Dendritic cell treated with granulocyte-macrophage colony-stimulating factor and Interleukin-4, amounts not matched to agents 40 ng/mL and 50 ng/mL, for 4 days (primary cell): ENCODE measurements around the gene PCNX2.

Source experiments
- H3K27ac Mint-ChIP-seq: one replicate; pipeline ENCODE4 v1.8.0; 2022; ENCODE audit warnings: mild to moderate bottlenecking, mixed read lengths
- H3K27me3 Mint-ChIP-seq: one replicate; pipeline ENCODE4 v1.8.0; 2022; ENCODE audit warnings: mild to moderate bottlenecking, mixed read lengths
- H3K36me3 Mint-ChIP-seq: one replicate; pipeline ENCODE4 v1.8.0; 2022; ENCODE audit warnings: low read depth, mixed read lengths
- H3K4me1 Mint-ChIP-seq: one replicate; pipeline ENCODE4 v1.8.0; 2022; ENCODE audit warnings: low read depth, mixed read lengths
- H3K4me3 Mint-ChIP-seq: one replicate; pipeline ENCODE4 v1.8.0; 2022; ENCODE audit warnings: mild to moderate bottlenecking, moderate library complexity, mixed read lengths
- H3K9me3 Mint-ChIP-seq: one replicate; pipeline ENCODE4 v1.8.0; 2022; ENCODE audit warnings: mixed read lengths
- intact Hi-C: fragments of 100-400 bp; cut with micrococcal nuclease; formaldehyde crosslinking; loops from one replicate; pipeline ENCODE4 v1.15.0; 2022

PCNX2 gene

GRCh38 chr1:233240829-233241682 lies 54.5 kb downstream of the PCNX2 start:
- H3K27me3 Mint-ChIP-seq, result no peaks in the 10 kb centered on the region
- H3K27ac Mint-ChIP-seq, result no peak overlapping the region
- H3K9me3 Mint-ChIP-seq, result no peaks in the 10 kb centered on the region
- intact Hi-C loops, result loop anchor here (1.0 to 10.0 kb wide), 2 partner anchors 606 to 1376 kb away; no protein-coding TSS in a partner anchor
- peaks cover 17% of the 10 kb centered on the region for H3K4me1 Mint-ChIP-seq
- H3K4me3 Mint-ChIP-seq, result peak overlapping the region; percentile 46
- no peaks in the 10 kb centered on the region for H3K36me3 Mint-ChIP-seq

GRCh38 chr1:233240371-233240770 lies 55.2 kb downstream of the PCNX2 start:
- no peaks in the 10 kb centered on the region for H3K27me3 Mint-ChIP-seq
- intact Hi-C loops, result loop anchor here (10.0 kb wide), 1 partner anchor 1376 kb away; no protein-coding TSS in a partner anchor
- peaks cover 17% of the 10 kb centered on the region for H3K4me1 Mint-ChIP-seq
- no peak overlapping the region for H3K4me3 Mint-ChIP-seq
- no peaks in the 10 kb centered on the region for H3K36me3 Mint-ChIP-seq
- no peaks in the 10 kb centered on the region for H3K9me3 Mint-ChIP-seq
- H3K27ac Mint-ChIP-seq, result no peak overlapping the region

DNA sequence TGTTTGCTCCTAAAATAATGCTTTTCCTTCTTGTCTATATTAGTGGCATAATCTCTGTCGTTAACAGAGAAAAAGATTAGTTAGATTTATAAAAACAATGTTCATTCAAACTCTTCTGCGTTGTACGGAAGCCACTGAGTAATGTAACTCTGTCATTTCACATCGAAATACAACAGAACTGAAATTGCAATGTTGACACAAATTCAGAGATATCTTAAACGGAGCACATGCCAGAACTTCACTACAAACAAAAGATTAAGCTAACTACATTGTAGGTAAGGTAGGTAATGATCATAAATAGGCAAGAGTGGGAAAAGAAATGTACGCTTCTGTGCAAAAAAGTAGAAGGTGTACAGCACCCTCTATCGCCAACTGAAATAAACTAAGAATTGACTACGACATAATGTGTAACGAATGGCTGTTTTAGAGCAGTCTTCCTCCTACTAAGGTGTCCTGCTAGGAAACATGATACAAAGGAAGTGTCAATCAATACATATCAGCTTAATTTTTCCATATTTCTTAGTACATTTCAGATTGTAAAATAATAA lies 56.6 kb downstream of the PCNX2 start:
- Mint-ChIP-seq H3K36me3 (no peaks in the 10 kb centered on the region), H3K4me3 (no peak overlapping the region), H3K27ac (no peak overlapping the region), H3K27me3 (no peaks in the 10 kb centered on the region), H3K4me1 (peaks cover 17% of the 10 kb centered on the region), H3K9me3 (no peaks in the 10 kb centered on the region)
- intact Hi-C loops, result no loop called here

GRCh38 chr1:233237647-233238046 lies 57.9 kb downstream of the PCNX2 start:
- Mint-ChIP-seq H3K4me1 (peaks cover 14% of the 10 kb centered on the region), H3K36me3 (no peaks in the 10 kb centered on the region), H3K4me3 (no peak overlapping the region), H3K27ac (no peak overlapping the region), H3K9me3 (no peaks in the 10 kb centered on the region), H3K27me3 (no peaks in the 10 kb centered on the region)
- intact Hi-C loops, result no loop called here

- Mint-ChIP-seq H3K9me3 (no peaks in the 10 kb centered on the region), H3K27me3 (no peaks in the 10 kb centered on the region), H3K4me3 (no peak overlapping the region), H3K36me3 (no peaks in the 10 kb centered on the region), H3K4me1 (no peaks in the 10 kb centered on the region), H3K27ac (no peak overlapping the region)
- intact Hi-C loops, result no loop called here
Measured at GRCh38 chr1:233233508-233234040, 62.0 kb downstream of the PCNX2 start.

- Mint-ChIP-seq H3K27me3 (no peaks in the 10 kb centered on the region), H3K4me3 (no peak overlapping the region), H3K36me3 (no peaks in the 10 kb centered on the region), H3K9me3 (no peaks in the 10 kb centered on the region), H3K27ac (no peak overlapping the region), H3K4me1 (no peaks in the 10 kb centered on the region)
- intact Hi-C loops, result no loop called here
Measured at GRCh38 chr1:233230011-233230410, 65.5 kb downstream of the PCNX2 start.

DNA sequence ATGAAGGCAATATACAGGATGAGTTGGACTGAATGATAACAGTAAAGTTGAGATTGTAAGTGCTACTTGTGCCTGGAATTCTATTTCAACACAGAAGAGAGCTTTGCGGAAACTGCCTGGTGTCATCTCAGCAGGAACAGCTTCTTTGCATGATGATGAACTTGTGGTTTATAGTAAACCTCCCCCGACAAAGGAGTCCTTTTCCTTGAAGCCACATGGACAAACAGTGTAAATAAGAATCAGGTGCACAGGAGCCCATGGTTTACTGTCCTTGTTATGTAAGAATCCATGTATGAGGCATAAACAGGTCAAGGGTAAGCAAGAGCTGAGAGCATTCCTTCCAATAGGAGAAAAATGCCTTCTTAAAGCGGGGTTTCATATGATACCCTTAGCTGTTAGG lies 66.2 kb downstream of the PCNX2 start:
- Mint-ChIP-seq H3K36me3 (no peaks in the 10 kb centered on the region), H3K4me1 (no peaks in the 10 kb centered on the region), H3K27me3 (no peaks in the 10 kb centered on the region), H3K4me3 (no peak overlapping the region), H3K27ac (no peak overlapping the region), H3K9me3 (no peaks in the 10 kb centered on the region)
- intact Hi-C loops, result no loop called here

- Mint-ChIP-seq H3K4me1 (no peaks in the 10 kb centered on the region), H3K4me3 (no peak overlapping the region), H3K27me3 (no peaks in the 10 kb centered on the region), H3K27ac (no peak overlapping the region), H3K9me3 (no peaks in the 10 kb centered on the region), H3K36me3 (no peaks in the 10 kb centered on the region)
- intact Hi-C loops, result no loop called here
Measured at GRCh38 chr1:233227930-233228465, 67.5 kb downstream of the PCNX2 start.

GRCh38 chr1:233224311-233224710 lies 71.2 kb downstream of the PCNX2 start:
- intact Hi-C loops, result no loop called here
- no peaks in the 10 kb centered on the region for H3K27me3 Mint-ChIP-seq

GRCh38 chr1:233217832-233218231 lies 77.7 kb downstream of the PCNX2 start:
- no peaks in the 10 kb centered on the region for H3K4me1 Mint-ChIP-seq
- no peak overlapping the region for H3K27ac Mint-ChIP-seq
- H3K36me3 Mint-ChIP-seq, result no peaks in the 10 kb centered on the region
- H3K4me3 Mint-ChIP-seq, result no peak overlapping the region
- H3K27me3 Mint-ChIP-seq, result no peaks in the 10 kb centered on the region
- intact Hi-C loops, result no loop called here
- H3K9me3 Mint-ChIP-seq, result no peaks in the 10 kb centered on the region

More at GRCh38 chr1:233224311-233224710, 71.2 kb downstream of the PCNX2 start:
- H3K4me3 Mint-ChIP-seq, result no peak overlapping the region
- H3K4me1 Mint-ChIP-seq, result no peaks in the 10 kb centered on the region
- no peak overlapping the region for H3K27ac Mint-ChIP-seq
- no peaks in the 10 kb centered on the region for H3K9me3 Mint-ChIP-seq
- H3K36me3 Mint-ChIP-seq, result no peaks in the 10 kb centered on the region

GRCh38 chr1:233216009-233216408 lies 79.5 kb downstream of the PCNX2 start:
- intact Hi-C loops, result no loop called here
- Mint-ChIP-seq H3K27ac (no peak overlapping the region), H3K27me3 (no peaks in the 10 kb centered on the region), H3K9me3 (no peaks in the 10 kb centered on the region), H3K4me1 (no peaks in the 10 kb centered on the region), H3K36me3 (no peaks in the 10 kb centered on the region), H3K4me3 (no peak overlapping the region)

- no peaks in the 10 kb centered on the region for H3K4me1 Mint-ChIP-seq
- no peak overlapping the region for H3K4me3 Mint-ChIP-seq
- no peaks in the 10 kb centered on the region for H3K36me3 Mint-ChIP-seq
- no peaks in the 10 kb centered on the region for H3K27me3 Mint-ChIP-seq
- no peaks in the 10 kb centered on the region for H3K9me3 Mint-ChIP-seq
- intact Hi-C loops, result no loop called here
- no peak overlapping the region for H3K27ac Mint-ChIP-seq
Measured at GRCh38 chr1:233215135-233215760, 80.3 kb downstream of the PCNX2 start.

- no peaks in the 10 kb centered on the region for H3K36me3 Mint-ChIP-seq
- H3K4me1 Mint-ChIP-seq, result no peaks in the 10 kb centered on the region
- no peaks in the 10 kb centered on the region for H3K9me3 Mint-ChIP-seq
- H3K4me3 Mint-ChIP-seq, result no peak overlapping the region
- H3K27ac Mint-ChIP-seq, result no peak overlapping the region
- no peaks in the 10 kb centered on the region for H3K27me3 Mint-ChIP-seq
- intact Hi-C loops, result no loop called here
Measured at GRCh38 chr1:233211595-233211994, 83.9 kb downstream of the PCNX2 start.

DNA sequence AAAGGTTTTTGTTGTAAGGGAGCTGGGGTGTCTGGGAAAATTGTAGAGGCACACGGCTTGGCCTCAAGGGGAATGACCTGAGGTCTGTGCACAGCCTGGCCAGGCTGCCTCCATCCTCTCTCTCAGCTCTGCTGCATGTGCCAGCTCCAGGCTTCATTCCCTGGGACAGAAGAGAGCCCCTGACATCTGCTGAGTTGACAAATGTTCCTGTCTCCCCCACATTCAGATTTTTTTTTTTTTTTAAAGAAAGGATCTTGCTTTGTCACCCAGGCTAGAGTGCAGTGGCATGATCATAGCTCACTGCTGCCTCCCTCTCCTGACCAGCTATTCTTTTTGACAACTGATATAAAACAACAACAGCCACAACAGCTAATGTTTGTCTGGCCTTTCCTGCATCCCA lies 84.4 kb downstream of the PCNX2 start:
- intact Hi-C loops, result no loop called here
- no peak overlapping the region for H3K4me3 Mint-ChIP-seq
- H3K27ac Mint-ChIP-seq, result no peak overlapping the region
- no peaks in the 10 kb centered on the region for H3K36me3 Mint-ChIP-seq
- H3K9me3 Mint-ChIP-seq, result no peaks in the 10 kb centered on the region
- no peaks in the 10 kb centered on the region for H3K4me1 Mint-ChIP-seq
- no peaks in the 10 kb centered on the region for H3K27me3 Mint-ChIP-seq
